GM18502 (cell line): Measurements from ENCODE around the gene TMEM248.
A peak's percentile ranks its signal among the peaks of the same experiment; 100 is the strongest.
"Not testable (repeated sequence)": the region's sequence is repeated elsewhere in the genome, so short reads cannot be mapped to it uniquely, and the experiment has no call there.

Experiments used
- ATAC-seq: cut with Tn5 transposase; IDR thresholded peaks from one replicate; pipeline ENCODE4 v1.9.1; 2021; ENCODE audit warnings: mild to moderate bottlenecking; ENCODE audit not compliant: unreplicated experiment, poor library complexity

Gene TMEM248

GRCh38 chr7:66994691-66995049, 73.6 kb downstream of the TMEM248 start:
- ATAC-seq: peak; percentile 38

DNA sequence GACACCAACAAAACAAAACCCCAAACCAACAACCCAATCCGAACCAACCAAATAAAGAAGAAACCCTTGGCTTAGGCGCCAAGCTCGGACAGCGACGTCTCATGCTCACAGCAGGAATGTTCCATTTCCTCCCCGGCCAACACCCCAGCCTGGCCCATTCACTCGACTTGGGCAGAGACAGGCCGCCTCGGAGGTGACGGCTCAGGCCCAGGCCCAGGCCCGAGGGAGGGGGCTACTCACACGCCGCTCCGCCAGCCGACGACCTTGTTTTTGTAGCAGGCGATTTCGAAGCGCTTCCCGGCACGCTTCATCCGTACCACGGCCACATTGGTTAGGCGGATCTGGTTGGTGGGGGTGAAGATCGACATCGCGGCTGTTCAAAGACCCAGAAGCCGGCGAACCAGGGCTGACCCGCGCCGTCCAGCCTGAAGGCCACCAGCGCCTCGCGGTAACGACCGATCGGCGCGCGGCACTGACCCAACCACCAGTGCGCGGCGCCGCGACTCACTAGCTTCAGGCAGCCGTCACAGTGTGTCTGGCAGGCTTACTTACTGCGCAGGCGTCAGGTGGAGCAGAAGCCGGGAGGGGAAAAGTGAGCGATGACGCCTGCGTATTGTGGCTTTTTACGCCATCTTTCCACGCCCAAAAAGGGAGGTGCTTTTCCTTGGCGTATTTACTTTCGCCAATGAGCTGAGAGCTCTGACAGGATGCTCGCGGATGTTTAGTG, 74.2 kb downstream of the TMEM248 start, which contains the start of gene SBDS:
SBDS (minus strand) TSS at position 537 of the 727 bp plus-strand sequence; CDS start at position 368, 169 bp downstream.
- peak; percentile 64 for ATAC-seq

DNA sequence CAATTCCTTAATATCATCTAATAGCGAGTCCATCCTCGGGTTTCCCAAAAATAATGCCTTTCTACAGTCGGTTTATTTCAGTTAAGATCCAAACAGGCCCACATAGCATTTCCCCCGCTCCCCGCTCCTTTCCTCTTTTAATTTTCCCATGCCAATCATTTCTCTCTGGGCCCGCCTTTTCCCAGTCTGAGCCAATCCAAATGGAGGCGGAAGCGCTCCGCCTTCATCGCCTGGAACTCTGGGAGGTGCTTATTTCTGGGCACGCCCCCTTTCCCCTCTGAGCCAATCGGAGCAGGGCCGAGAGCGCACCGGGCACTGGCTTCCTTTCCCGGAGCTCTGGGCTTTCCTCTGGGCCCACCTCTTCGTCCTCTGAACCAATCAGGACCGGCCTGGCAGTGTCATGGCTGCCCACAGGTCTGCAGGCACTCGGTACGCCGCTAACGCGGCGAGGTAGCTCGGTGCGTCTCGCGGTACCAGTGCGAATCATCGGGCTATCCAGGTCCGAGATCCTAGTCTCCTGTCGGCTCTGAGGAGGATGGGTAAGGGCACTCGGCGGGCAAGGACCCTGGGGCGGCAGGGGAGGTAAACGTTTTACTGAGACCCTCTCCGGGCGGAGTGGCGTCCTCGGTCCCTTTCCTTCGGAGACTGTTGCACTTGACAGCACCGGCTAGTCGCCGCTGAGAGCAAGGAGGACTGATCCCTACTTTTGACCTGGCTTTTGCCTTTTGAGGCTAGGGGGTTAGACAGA, 75.6 kb downstream of the TMEM248 start, which contains the start of gene TYW1:
TYW1 (plus strand) TSS at position 390 of the 748 bp plus-strand sequence; CDS start at position 536, 146 bp downstream.
- ATAC-seq: peak; percentile 90

DNA sequence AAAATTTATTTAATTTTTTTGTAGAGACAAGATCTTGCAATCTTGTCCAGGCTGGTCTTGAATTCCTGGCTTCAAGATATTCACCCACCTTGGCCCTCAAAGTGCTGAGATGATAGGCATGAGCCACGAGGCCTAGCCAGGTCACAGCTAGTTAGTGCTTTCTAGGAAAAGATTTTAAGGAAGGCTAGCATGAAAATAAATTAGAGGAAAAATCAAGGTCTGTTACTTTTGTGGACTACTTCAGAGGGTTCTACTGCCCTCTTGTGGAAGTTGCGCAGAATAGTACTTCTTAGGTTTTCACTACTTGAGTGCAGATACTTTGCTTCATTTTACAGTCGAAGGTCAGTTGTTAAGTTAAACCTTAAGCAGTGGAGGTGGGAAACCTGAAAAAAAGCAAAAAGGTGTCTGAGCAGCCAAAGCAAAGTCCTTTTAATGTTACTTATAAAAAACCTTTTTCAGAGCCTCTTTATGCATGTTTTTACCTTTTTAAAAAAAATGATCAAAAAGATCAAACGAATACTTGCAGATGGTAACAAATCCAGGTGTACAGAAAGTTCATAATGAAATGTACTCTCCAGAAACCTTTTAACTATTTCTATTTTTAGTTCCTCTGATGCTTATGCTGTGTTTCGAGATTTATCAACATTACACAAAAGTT, 79.7 kb downstream of the TMEM248 start:
- ATAC-seq: not testable (repeated sequence)

DNA sequence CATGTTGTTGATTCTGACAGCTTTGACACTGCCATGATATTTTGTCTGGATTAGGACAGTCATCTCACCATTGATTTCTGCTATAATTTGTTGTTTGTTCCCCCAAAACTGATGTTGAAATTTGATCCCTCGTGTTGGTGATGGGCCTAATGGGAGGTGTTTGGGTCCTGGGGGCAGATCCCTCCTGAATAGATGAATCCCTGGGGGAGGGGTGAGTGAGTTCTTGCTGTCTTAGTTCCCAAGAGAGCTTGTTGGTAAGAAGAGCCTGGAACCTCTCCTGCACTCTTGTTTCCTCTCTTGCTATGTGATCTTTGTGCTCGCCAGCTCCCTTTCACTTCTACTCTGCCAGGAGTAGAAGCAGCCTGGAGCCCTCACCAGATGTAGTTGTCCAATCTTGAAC, 83.1 kb downstream of the TMEM248 start:
- not testable (repeated sequence) for ATAC-seq

GRCh38 chr7:67006965-67007364, 85.9 kb downstream of the TMEM248 start:
- ATAC-seq: no peak
